HG03571 (cell line): Measurements from ENCODE around the gene SLC9B1.
A peak's percentile ranks its signal among the peaks of the same experiment; 100 is the strongest.

Experiments
- ATAC-seq: cut with Tn5 transposase; IDR thresholded peaks from one replicate; pipeline ENCODE4 v1.9.1; 2021; ENCODE audit not compliant: unreplicated experiment

SLC9B1 gene, protein sequence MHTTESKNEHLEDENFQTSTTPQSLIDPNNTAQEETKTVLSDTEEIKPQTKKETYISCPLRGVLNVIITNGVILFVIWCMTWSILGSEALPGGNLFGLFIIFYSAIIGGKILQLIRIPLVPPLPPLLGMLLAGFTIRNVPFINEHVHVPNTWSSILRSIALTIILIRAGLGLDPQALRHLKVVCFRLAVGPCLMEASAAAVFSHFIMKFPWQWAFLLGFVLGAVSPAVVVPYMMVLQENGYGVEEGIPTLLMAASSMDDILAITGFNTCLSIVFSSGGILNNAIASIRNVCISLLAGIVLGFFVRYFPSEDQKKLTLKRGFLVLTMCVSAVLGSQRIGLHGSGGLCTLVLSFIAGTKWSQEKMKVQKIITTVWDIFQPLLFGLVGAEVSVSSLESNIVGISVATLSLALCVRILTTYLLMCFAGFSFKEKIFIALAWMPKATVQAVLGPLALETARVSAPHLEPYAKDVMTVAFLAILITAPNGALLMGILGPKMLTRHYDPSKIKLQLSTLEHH

DNA sequence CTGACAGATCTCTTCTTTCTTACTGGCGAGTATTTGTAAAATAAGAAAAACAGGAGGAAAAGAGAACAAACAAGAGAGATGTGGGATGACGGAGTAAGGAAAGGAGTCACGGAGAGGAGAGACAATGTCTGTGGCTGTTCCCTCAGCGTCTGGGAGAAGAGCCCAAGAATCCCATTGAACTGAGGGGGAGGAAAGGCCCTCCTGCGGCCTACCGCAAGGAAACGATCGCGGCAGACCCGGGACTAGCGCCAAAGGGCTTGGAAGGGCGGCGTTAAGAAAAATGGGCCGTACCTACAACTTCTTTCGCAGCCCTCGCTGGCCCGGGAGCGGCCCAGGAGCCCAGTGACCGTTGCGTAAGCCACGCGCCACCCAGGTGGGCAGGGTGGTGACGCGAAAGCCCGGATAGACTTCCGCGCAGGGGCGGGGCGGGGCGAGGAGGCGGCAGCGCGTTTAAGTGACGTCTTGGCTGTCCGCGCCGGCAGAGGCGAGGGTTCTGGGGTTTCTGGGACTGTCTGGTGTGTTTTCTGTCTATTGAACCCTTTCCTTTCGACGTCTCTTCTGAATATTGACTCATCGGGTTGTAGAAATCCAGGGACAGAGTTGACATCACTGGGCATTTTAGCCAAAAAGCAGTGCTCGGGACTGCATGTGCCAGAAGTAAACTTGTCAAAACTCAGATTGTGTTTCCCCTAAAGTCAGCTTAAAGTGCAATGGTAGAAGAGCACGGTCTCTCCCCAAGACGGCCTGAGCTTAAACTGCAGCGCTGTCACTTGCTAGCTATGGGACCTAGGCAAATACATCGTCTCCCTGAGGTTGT lies at the start of gene SLC9B1:
SLC9B1 (minus strand) TSS at position 398 of the 817 bp plus-strand sequence. CDS start 27,994 bp downstream, outside the sequence.
- peak; percentile 97 for ATAC-seq

DNA sequence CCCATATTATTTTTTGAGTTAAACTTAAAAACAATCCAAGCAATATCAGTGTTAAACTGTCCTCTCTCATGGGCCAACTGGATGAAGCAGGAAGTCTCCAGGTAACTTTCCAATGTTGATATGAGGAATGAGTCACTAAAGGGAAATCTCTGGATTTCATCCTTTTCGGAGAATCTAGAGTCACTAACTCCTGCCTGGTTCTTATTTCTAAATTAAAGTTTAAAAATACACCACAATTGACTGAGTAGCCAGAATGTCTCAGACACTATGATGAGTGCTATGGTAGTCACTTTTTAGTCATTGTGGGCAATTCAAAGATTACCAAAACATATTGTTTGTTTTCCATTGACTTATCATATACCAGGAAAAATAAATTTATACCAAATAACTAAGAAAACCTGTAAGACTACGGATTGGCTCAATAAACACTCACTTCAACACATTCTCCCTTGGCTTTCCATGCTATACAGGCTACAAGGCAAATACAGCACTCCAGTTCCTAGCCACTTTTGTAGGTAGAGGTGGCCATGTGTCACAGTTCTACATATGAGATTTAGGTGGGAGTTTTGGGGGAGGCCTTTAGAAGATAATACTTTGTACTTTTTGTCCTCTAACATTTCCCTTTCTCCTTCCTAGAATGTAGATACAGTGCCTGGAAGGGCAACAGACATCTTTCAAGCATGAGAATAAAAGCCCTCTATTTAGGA lies 48.5 kb upstream of the SLC9B1 start:
- no peak for ATAC-seq

DNA sequence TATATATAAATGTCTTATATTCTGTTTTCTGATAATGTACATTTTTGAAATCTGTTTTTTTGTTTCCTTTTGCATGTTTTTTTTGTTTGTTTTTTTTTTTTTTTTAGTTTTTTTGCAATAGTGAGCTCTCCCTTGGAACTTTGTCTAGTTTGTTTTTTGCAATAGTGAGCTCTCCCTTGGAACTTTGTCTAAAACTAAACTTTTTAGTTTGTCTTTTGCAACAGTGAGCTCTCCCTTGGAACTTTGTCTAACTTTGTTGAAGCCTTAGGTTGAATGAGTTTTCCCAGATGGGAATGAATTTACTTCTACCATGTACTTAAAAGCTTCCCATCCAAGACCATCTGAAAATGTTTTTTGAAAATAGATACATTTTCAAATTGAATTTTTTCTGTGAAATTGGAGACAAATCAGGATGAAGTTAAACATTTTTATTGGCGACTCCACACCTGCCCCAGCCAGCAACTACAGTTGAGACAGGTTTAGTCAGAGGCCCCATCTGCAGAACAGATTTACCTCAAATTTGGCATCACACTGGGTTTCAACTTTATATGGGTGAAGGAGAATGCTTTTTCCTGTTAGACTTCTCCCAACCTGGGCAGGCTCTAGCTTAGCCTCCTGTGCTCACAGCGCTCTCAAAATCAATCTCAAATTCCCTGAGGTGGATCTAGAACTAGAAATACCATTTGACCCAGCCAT lies 41.1 kb upstream of the SLC9B1 start:
- ATAC-seq, result no peak

DNA sequence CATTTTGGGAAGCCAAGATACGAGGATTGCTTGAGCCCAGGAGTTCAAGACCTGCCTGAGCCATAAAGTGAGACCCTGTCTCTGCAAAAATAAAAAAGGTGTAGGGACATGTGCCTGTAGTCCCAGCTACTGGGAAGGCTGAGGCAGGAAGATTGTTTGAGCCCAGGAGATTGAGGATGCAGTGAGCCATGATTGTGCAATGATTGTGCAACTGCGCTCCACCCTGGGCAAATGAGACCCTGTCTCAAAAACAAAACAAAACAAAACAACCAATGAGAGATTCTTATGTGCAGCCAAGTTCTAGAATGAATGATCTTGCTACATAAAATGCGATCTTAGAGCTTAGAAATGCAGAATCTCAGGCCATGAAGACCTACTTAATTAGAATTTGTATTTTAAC lies 34.5 kb upstream of the SLC9B1 start:
- no peak for ATAC-seq

DNA sequence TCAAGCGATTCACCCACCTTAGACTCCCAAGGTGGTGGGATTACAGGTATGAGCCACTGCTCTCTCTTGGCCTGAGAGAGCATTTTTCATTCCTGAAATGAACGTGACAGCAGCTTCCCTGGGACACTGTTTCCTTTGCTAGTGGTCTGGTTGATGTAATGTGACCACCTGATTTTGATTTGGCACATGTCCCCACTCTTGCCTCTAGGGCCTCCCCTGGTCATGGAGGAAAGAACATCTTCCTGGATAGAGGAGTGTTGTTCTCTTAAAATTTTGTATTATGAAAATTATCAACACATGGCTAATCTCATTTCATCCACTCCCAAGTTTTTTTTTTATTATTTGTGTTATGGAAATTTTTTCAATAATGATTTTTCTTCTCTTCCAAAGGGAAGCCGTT lies 33.3 kb upstream of the SLC9B1 start:
- no peak for ATAC-seq

DNA sequence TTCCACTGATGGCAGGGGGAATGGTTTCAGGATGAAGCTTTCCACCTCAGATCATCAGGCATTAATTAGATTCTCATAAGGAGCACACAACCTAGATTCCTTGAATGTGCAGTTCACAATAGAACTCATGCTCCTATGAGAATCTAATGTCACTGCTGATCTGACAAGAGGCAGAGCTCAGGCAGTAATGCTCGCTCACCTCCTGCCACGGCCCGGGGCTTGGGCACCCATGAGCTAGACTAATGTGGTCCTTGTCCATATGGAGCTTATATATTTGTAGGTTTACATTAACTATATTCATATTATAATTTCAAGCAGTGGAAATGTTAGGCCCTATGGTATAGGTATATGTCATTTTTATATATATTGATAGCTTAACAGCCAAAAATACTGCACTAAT lies 32.6 kb upstream of the SLC9B1 start:
- ATAC-seq, result no peak

DNA sequence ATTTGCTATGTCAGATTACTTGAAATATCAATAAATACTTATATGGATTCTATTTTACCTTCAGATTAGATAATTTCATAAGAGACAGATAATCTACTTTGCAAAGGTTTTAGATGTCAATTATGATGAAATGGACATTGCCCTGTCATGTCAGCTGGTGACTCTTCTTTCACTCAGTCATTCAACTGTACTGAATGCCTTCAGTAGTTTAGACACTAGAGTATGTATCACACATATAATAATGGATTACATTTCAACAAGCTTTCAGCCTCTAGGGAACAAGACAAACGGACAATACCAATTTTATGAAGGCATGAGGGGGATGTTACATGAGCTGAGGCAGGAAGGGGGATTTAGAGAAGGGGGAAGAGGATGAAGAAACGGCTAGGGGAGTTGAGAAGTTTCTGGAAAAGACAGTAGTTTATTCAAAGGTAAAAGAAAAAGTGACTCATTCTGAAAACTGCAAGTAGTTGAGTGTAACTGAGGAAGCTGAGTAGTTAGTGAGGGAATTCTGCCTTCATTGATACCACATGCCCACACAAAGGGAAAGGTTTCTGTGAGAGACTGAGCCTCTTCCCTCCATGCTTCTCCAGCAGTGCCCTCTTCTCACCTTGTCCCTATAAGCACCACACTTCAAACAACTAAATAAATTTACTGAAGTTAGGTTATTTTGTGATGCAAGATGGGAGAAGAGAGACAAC lies 31.4 kb upstream of the SLC9B1 start:
- no peak for ATAC-seq

DNA sequence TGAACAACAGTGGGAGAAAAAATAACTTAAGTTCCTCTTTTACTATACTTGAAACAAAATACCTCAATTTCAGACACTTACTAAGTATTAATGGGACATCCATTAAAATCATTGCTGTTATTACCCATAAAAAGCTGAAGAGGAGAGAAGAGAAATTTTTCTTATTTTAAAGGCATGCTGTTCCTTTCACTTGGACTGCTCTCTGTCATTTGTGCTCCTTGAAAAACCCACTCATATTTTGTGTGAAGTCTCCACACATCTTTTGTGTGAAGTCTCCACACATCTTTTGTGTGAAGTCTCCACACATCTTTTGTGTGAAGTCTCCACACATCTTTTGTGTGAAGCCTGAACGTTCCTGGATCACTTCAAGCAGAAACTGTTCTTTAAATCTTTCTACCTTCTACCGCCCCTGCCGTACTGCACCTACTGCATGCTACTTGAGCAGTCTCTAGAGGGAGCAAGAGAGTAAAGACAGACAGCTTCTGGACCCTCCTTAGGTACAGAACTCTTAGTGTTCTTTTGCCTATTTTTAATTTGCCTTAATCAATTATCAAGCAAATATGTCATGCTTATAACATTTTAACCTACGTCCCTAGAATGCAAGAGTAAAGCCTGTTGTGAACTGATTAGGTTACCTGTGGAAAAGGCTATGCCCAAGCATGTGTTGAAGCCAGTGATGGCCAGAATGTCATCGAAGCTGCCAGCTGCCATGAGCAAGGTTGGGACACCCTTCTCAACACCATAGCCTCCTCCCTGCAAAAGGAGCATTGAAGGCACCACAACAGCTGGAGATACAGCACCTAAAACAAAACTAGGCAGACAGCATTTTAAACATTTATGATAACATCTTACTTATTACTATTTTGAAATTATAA lies 27.1 kb upstream of the SLC9B1 start:
- peak; percentile 95 for ATAC-seq

DNA sequence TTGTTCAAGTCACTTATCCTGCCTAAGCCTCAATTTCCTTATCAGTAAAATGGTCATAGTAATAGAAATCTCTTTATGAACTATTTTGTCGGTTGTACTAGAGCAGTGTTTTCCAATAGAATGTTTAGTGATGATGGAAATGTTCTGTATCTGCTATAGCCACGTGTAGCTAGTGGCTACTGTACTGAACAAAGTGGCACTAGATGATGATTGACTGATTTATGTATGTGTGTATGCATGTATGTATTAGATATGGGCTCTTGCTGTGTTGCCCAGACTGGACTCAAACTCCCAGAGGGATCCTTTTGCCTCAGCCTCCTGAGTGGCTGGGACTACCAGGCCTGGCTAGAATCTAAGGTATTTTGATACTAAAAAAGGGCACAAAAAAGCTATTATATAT lies 24.7 kb upstream of the SLC9B1 start:
- ATAC-seq, result no peak

DNA sequence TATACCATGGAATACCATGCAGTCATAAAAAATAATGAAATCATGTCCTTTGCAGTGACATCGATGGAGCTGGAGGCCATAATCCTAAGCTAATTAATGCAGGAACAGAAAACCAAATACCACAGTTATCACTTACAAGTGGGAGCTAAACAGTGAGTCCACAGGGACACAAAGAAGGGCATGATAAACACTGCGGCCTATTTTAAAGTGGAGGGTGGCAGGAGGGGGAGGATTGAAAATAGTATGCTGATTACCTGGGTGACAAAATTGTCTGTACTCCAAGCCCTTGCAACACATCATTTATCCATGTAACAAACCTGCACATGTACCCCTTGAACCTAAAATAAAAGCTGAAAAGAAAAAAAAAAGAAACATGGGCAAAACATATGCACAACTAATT lies 16.7 kb upstream of the SLC9B1 start:
- ATAC-seq, result no peak

DNA sequence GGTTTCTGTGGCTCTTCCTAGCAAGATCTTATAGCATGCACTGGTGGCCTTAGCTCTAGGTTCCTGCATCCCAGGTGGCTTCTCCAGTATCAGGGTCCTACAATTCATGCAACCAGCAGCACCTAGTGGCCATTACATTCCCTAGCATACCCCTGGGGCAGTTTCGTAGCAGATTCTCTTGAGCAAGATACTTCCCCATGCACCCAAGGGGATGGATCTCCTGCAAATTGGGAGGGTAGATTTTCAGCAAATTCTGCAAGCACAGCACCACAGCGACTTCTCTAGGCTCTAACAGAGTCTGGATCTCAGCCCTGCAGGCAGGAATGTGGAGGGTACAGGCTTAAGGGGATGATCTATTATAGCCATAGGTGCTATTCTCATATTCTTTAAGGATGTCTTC lies 13.1 kb upstream of the SLC9B1 start:
- ATAC-seq, result peak; percentile 85

DNA sequence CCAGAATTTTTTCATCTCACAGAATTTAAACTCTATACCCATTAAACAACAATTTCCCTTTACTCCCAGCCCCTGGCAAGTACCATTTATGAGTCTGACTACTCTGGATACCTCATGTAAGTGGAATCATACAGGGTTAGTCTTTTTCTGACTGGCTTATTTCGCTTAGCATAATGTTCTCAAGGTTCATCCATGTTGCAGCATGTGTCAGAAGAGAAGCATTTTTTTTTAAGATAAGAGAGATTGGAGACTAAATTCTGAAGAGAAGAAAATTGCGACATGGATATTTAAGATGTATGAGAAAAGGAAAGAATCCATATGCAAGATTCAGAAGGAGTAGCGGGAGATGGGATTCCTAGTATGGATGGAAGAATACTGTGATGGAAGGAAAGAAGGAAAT lies 11.3 kb upstream of the SLC9B1 start:
- ATAC-seq, result no peak

DNA sequence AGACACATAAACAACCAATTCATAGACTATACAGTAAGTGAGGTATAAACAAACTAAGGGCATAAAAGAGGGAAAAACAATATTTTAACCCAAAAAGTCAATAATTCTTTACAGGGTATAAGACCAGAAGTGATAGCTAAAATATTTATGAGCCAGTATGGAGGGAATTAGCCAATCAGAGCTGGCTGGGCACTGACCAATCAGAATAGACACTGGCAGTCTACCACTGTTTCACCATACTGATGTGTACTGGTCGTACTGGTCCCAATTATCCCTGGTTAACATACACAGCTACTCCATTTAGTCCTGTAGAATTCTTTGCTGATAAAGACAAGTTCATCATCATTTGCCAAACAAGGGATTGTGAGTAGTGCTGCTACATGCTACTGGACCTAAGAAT lies 9.8 kb upstream of the SLC9B1 start:
- no peak for ATAC-seq

DNA sequence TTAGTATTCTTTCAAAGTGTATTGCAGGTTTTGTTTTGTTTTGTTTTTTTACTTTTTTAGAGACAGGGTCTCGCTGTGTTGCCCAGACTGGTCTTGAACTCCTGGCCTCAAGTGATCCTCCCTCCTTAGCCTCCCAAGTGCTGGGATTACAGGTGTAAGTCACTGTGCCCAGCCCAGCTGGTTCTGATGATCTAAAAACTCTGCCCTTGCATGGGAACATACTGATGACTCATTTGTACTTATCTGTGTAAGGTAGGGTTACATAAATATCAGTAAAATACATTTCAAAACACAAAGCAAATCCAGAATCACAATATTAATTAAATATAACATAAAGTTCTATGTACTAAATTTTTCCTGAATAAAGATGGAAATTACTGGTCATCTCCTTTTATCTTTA lies 7.4 kb upstream of the SLC9B1 start:
- ATAC-seq, result no peak

DNA sequence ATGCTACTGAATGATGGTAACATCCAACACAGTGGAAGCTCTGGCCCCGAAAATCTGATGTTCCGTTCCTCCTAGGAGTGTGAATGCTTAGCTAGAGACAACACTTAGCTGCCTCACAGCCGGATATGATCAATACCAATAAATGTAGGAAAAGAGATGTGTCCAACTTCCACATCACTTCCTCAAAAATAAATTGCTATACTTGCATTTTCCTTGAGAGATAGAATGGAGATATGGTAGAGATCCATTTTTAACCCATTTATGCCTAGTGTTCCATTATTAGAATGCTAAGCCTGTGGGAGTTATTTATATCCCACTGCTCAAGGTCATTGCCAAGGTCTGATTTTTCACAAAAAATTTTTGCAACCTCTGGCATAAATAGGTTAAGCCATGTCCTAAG lies 5.5 kb upstream of the SLC9B1 start:
- ATAC-seq, result no peak

DNA sequence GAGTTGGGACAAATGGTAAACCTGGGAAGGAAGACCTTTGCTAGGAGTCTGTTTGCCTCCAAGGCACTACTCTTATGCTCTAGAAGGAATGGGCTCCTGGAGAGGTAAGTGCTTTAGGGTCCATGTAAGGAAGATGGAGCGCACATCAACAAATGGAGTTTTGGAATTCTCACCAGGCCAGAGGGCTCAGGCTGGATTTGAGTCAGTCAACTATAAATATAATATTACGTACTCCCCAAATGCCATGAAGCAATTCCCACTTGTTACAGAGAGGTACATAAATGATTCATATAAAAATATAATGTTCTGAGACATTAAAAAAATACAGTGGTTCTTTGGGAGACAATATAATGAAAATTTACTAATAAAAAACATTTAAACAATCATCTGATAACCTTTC lies 1.6 kb upstream of the SLC9B1 start:
- ATAC-seq, result no peak

DNA sequence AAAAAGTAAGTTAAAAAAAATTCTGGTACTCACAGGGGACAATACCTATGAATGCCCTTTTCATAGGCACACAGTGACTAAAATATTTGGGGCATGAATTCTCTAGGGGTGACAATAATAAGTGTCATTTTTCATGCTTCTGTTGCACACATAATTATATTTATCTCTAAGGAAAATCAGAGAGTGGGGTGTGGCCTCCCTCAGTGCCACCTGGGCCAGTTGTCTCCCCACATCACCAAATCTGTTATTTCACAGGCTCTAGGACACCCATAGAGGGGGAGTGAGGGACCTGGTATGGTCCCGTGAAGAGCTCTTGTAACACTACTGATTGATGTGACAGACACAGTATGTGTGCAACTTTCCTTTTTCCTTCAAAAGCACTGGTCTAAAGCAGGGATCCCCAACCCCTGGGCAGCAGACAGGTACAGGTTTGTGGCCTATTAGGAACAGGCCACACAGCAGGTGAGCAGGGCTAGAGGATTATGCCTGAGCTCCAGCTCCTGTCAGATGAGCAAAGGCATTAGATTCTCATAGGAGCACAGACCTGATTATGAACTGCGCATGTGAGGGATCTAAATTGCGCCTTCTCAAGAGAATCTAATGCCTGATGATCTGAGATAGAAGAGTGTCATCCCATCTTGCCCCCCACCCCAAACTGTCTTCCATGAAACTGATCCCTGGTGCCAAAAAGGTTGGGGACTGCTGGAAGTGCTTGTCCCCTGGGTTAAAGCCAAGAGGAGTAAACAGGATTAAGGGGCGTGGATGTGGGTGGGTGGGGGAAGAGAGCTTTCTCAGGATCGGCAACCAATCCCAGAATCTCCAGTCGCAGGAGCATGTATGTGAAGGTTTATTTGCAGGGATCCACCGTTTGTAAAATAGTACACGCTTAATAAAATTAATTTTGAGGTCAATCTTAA lies 856 bp downstream of the SLC9B1 start:
- no peak for ATAC-seq

DNA sequence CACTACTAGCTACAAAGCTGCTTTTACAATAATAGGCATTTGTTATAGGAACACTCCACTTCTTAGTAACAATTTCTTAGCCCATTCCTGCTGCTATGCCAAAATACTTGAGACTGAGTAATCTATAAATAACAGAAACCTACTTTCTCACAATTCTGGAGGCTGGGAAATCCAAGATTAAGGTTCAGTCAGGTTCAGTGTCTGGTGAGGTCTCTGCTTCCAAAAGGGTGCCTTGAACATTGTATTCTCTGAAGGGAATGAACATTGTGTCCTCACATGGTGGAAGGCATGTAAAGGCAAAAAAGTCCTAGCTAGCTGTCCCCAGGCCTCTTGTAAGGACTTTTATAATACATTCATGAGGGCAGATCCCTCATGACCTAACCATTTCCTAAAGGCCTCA lies 7.0 kb downstream of the SLC9B1 start:
- ATAC-seq, result no peak
